H9 (cell line): ENCODE measurements around the gene EPSTI1. TPM values are rescaled to one million over a fixed set of nuclear protein-coding genes. Genes with fewer than 3 reads are reported as not detected.

Source experiments
- DNase-seq: peaks from one replicate; pipeline ENCODE4 v3.0.0-alpha.2; 2017
- H2AFZ ChIP-seq: one replicate; pipeline ENCODE4 v1.6.1; 2013; ENCODE audit warnings: mild to moderate bottlenecking, low read length, control low read depth, moderate library complexity
- H2AK5ac ChIP-seq: 2 replicates; pipeline ENCODE4 v1.6.1; 2013; ENCODE audit warnings: low read length, control low read depth, mixed read lengths; ENCODE audit not compliant: insufficient read length
- H2BK120ac ChIP-seq: one replicate; pipeline ENCODE4 v1.6.1; 2013; ENCODE audit warnings: low read depth, mild to moderate bottlenecking, low read length, control low read depth, inconsistent platforms; ENCODE audit not compliant: poor library complexity, severe bottlenecking
- H2BK12ac ChIP-seq: 2 replicates; pipeline ENCODE4 v1.6.1; 2013; ENCODE audit warnings: low read length, control low read depth, mixed read lengths, low read depth; ENCODE audit not compliant: insufficient read length
- H2BK15ac ChIP-seq: 2 replicates; pipeline ENCODE4 v1.6.1; 2013; ENCODE audit warnings: low read depth, low read length, control low read depth
- H2BK20ac ChIP-seq: one replicate; pipeline ENCODE4 v1.6.1; 2013; ENCODE audit warnings: low read depth, mild to moderate bottlenecking, low read length, control low read depth, inconsistent platforms; ENCODE audit not compliant: poor library complexity, severe bottlenecking
- H2BK5ac ChIP-seq: 2 replicates; pipeline ENCODE4 v1.6.1; 2013; ENCODE audit warnings: low read length, control low read depth, mixed read lengths; ENCODE audit not compliant: insufficient read length
- H3K14ac ChIP-seq: 2 replicates; pipeline ENCODE4 v1.6.1; 2013; ENCODE audit warnings: low read length, control low read depth; ENCODE audit not compliant: insufficient read depth
- H3K18ac ChIP-seq: 2 replicates; pipeline ENCODE4 v1.6.1; 2013; ENCODE audit warnings: low read depth, mild to moderate bottlenecking, mixed read lengths, low read length, control low read depth; ENCODE audit not compliant: insufficient read length
- H3K23ac ChIP-seq: 2 replicates; pipeline ENCODE4 v1.6.1; 2013; ENCODE audit warnings: low read length, control low read depth, mixed read lengths, low read depth; ENCODE audit not compliant: insufficient read length
- H3K23me2 ChIP-seq: 2 replicates; pipeline ENCODE4 v1.6.1; 2013; ENCODE audit warnings: low read depth, mild to moderate bottlenecking, mixed read lengths, low read length, control low read depth; ENCODE audit not compliant: insufficient read length, poor library complexity, severe bottlenecking
- H3K27ac ChIP-seq: 2 replicates; pipeline ENCODE4 v1.5.1; 2013; ENCODE audit warnings: low read length, control low read depth, mixed read lengths, low read depth; ENCODE audit not compliant: insufficient read length
- H3K27me3 ChIP-seq: 2 replicates; pipeline ENCODE4 v1.6.1; 2013; ENCODE audit warnings: low read length, control low read depth, inconsistent platforms; ENCODE audit not compliant: insufficient read depth
- H3K4ac ChIP-seq: 2 replicates; pipeline ENCODE4 v1.6.1; 2013; ENCODE audit warnings: low read depth, mild to moderate bottlenecking, control low read depth, inconsistent platforms, low read length, moderate library complexity
- H3K4me1 ChIP-seq: 2 replicates; pipeline ENCODE4 v1.6.1; 2013; ENCODE audit warnings: low read length, control low read depth, inconsistent platforms; ENCODE audit not compliant: insufficient read depth
- H3K4me2 ChIP-seq: 2 replicates; pipeline ENCODE4 v1.6.1; 2013; ENCODE audit warnings: low read length, control low read depth, mixed read lengths; ENCODE audit not compliant: insufficient read length, insufficient read depth
- H3K56ac ChIP-seq: 2 replicates; pipeline ENCODE4 v1.6.1; 2013; ENCODE audit warnings: low read depth, mild to moderate bottlenecking, mixed read lengths, low read length, control low read depth; ENCODE audit not compliant: insufficient read length
- H3K79me1 ChIP-seq: 2 replicates; pipeline ENCODE4 v1.6.1; 2013; ENCODE audit warnings: low read depth, mild to moderate bottlenecking, moderate library complexity, low read length, control low read depth, inconsistent platforms; ENCODE audit not compliant: insufficient read depth, poor library complexity, severe bottlenecking
- H3K79me2 ChIP-seq: 2 replicates; pipeline ENCODE4 v1.6.1; 2013; ENCODE audit warnings: low read length, control low read depth, inconsistent platforms; ENCODE audit not compliant: insufficient read depth
- H3K9ac ChIP-seq: 2 replicates; pipeline ENCODE4 v1.6.1; 2013; ENCODE audit warnings: low read length, control low read depth, mixed read lengths; ENCODE audit not compliant: insufficient read length; ENCODE audit errors: extremely low read depth
- H3K9me3 ChIP-seq: one replicate; pipeline ENCODE4 v1.6.1; 2013; ENCODE audit warnings: low read depth, low read length, inconsistent platforms; ENCODE audit not compliant: control insufficient read depth
- H3T11ph ChIP-seq: one replicate; pipeline ENCODE4 v1.6.1; 2013; ENCODE audit warnings: mild to moderate bottlenecking, low read length, control low read depth, inconsistent platforms
- H4K20me1 ChIP-seq: one replicate; pipeline ENCODE4 v1.6.1; 2013; ENCODE audit not compliant: control insufficient read depth, insufficient read length, insufficient read depth
- H4K5ac ChIP-seq: 2 replicates; pipeline ENCODE4 v1.6.1; 2013; ENCODE audit warnings: low read depth, mild to moderate bottlenecking, mixed read lengths, low read length, control low read depth; ENCODE audit not compliant: insufficient read length
- H4K8ac ChIP-seq: replicated peaks from 2 replicates; pipeline ENCODE4 v1.6.1; 2013; ENCODE audit warnings: low read length, control low read depth, mixed read lengths, low read depth; ENCODE audit not compliant: insufficient read length
- H4K91ac ChIP-seq: 2 replicates; pipeline ENCODE4 v1.6.1; 2013; ENCODE audit warnings: low read depth, mild to moderate bottlenecking, moderate library complexity, mixed read lengths, low read length, control low read depth; ENCODE audit not compliant: insufficient read length
- H3K27ac Mint-ChIP-seq, 3 experiments: 2 replicates in 2 of 3; 3 replicates in 1 of 3; pipeline ENCODE4 v1.8.0; 2020 to 2021; ENCODE audit warnings: mixed read lengths in 3 of 3, mild to moderate bottlenecking in 1 of 3, moderate library complexity in 1 of 3
- H3K27me3 Mint-ChIP-seq: 2 replicates; pipeline ENCODE4 v1.8.0; 2021; ENCODE audit warnings: low read depth, mild to moderate bottlenecking, moderate library complexity, mixed read lengths
- H3K36me3 Mint-ChIP-seq, 3 experiments: 2 replicates in 2 of 3; 3 replicates in 1 of 3; pipeline ENCODE4 v1.8.0; 2020 to 2021; ENCODE audit warnings: low read depth in 3 of 3, mixed read lengths in 3 of 3; ENCODE audit not compliant: insufficient read depth in 1 of 3
- H3K4me1 Mint-ChIP-seq, 2 experiments: 2 replicates each; pipeline ENCODE4 v1.8.0; 2020; ENCODE audit warnings: mixed read lengths in 2 of 2
- H3K4me3 Mint-ChIP-seq, 2 experiments: 2 replicates in 1 of 2; 3 replicates in 1 of 2; pipeline ENCODE4 v1.8.0; 2020 to 2021; ENCODE audit warnings: mild to moderate bottlenecking in 2 of 2, mixed read lengths in 2 of 2, moderate library complexity in 1 of 2
- H3K9me3 Mint-ChIP-seq, 2 experiments: 2 replicates in 1 of 2; 3 replicates in 1 of 2; pipeline ENCODE4 v1.8.0; 2020; ENCODE audit warnings: mild to moderate bottlenecking in 2 of 2, mixed read lengths in 2 of 2, moderate library complexity in 1 of 2
- WGBS: extraction: QIAGEN DNeasy Blood & Tissue Kit; methylation state at CpG from one replicate; pipeline ENCODE4 v1.1.7; 2013; ENCODE audit warnings: missing lambda C conversion rate, low lambda C conversion rate, mixed read lengths; ENCODE audit not compliant: insufficient read length; ENCODE audit errors: extremely low coverage; 5-methylcytosine and 5-hydroxymethylcytosine counted together
- total RNA-seq: library from RNA; stranded (reverse); gene quantifications from 2 replicates; pipeline ENCODE4 v1.2.1, GENCODE V29; 2021
- TF ChIP-seq, protein P1 (sequence below): fragments of 200-600 bp; sonication (generic); conservative IDR thresholded peaks from 3 replicates; pipeline ENCODE4 v1.8.0; 2021; ENCODE audit warnings: antibody characterized with exemption, mild to moderate bottlenecking

Gene EPSTI1
- total RNA-seq, 1 experiment from 2014 or later = 0.70 TPM

DNA sequence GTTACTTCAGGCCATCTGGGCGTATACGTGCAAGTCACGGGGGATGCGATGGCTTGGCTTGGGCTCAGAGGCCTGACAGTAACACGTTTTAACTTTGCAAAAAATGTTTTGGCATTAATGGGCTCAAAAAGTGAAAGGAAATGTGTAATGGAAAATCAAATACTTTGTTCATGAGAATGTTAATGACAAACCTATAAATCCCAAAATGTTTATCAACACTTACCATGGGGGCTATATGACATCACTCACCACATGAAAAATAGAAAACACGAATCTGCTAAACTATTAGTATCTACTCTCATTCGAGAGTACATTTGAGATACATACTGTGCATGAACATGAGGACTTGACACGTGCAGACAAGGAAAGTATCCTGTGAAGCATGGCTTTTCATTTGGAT lies 119.0 kb downstream of the EPSTI1 start:
- H3K27me3 Mint-ChIP-seq = no peaks in the 10 kb centered on the region; the same call in none of the 2 replicates
- no peak overlapping the region for H2BK15ac ChIP-seq
- no peaks in the 10 kb centered on the region; a peak in 2 of 5 replicates for H3K9me3 Mint-ChIP-seq
- TF ChIP-seq, protein P1, sequence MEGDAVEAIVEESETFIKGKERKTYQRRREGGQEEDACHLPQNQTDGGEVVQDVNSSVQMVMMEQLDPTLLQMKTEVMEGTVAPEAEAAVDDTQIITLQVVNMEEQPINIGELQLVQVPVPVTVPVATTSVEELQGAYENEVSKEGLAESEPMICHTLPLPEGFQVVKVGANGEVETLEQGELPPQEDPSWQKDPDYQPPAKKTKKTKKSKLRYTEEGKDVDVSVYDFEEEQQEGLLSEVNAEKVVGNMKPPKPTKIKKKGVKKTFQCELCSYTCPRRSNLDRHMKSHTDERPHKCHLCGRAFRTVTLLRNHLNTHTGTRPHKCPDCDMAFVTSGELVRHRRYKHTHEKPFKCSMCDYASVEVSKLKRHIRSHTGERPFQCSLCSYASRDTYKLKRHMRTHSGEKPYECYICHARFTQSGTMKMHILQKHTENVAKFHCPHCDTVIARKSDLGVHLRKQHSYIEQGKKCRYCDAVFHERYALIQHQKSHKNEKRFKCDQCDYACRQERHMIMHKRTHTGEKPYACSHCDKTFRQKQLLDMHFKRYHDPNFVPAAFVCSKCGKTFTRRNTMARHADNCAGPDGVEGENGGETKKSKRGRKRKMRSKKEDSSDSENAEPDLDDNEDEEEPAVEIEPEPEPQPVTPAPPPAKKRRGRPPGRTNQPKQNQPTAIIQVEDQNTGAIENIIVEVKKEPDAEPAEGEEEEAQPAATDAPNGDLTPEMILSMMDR = no peak
- H4K8ac ChIP-seq = no peak overlapping the region
- no peak overlapping the region for H2BK12ac ChIP-seq
- H3K14ac ChIP-seq = no peak overlapping the region; the same call in 1 of the 2 replicates
- H3K27ac ChIP-seq = peak overlapping the region; percentile 69
- no peak overlapping the region for H2AFZ ChIP-seq
- no peak overlapping the region for H3K23ac ChIP-seq
- no peak overlapping the region for H3K4ac ChIP-seq
- H3K4me3 Mint-ChIP-seq = peak overlapping the region; percentile 94 to 100
- peak overlapping the region; percentile 48 for H2BK120ac ChIP-seq
- peaks cover 2% of the 10 kb centered on the region; the same call in 1 of the 2 replicates for H3K79me2 ChIP-seq
- H4K20me1 ChIP-seq = no peaks in the 10 kb centered on the region
- peak overlapping the region; percentile 59 for H3T11ph ChIP-seq
- H2AK5ac ChIP-seq = peak overlapping the region; percentile 17
- H3K4me1 ChIP-seq = peaks cover 12% of the 10 kb centered on the region; the same call in 1 of the 2 replicates
- no CpG with 5 or more reads among the region's 8 CpGs for WGBS
- no peak overlapping the region for H2BK20ac ChIP-seq
- no peak overlapping the region for H4K91ac ChIP-seq
- no peaks in the 10 kb centered on the region for H3K9me3 ChIP-seq
- H3K79me1 ChIP-seq = no peaks in the 10 kb centered on the region
- H3K4me1 Mint-ChIP-seq = peaks cover 60 to 65% of the 10 kb centered on the region in 2 experiments
- H3K9ac ChIP-seq = no peak overlapping the region
- DNase-seq = no peak
- H3K36me3 Mint-ChIP-seq = peaks cover 13 to 33% (median 20%) of the 10 kb centered on the region in 3 experiments; a peak in 6 of 7 replicates
- peak overlapping the region; percentile 11 for H3K18ac ChIP-seq
- peak overlapping the region in 2 of 3 experiments; percentile 81 to 86; a peak in 5 of 7 replicates for H3K27ac Mint-ChIP-seq
- H3K4me2 ChIP-seq = no peak overlapping the region
- H2BK5ac ChIP-seq = peak overlapping the region; percentile 74
- H3K27me3 ChIP-seq = no peaks in the 10 kb centered on the region
- no peak overlapping the region for H3K56ac ChIP-seq
- no peak overlapping the region for H4K5ac ChIP-seq
- peaks cover 3% of the 10 kb centered on the region for H3K23me2 ChIP-seq
